MM.1S (cell line): ENCODE results near the gene ZNF587.

Experiments used
- EZH2 ChIP-seq: fragments of 300-600 bp; sonication (generic); optimal IDR thresholded peaks from 2 replicates; pipeline ENCODE3; 2017; ENCODE audit warnings: low read depth, mild to moderate bottlenecking, antibody characterized with exemption, low read length, mixed read lengths
- TF ChIP-seq, protein P1 (sequence below): fragments of 300-600 bp; sonication (generic); IDR thresholded peaks from 2 replicates; pipeline ENCODE4 v1.5.1; 2016; ENCODE audit warnings: antibody characterized with exemption, low read length, mixed read lengths

- TF ChIP-seq, protein P1, sequence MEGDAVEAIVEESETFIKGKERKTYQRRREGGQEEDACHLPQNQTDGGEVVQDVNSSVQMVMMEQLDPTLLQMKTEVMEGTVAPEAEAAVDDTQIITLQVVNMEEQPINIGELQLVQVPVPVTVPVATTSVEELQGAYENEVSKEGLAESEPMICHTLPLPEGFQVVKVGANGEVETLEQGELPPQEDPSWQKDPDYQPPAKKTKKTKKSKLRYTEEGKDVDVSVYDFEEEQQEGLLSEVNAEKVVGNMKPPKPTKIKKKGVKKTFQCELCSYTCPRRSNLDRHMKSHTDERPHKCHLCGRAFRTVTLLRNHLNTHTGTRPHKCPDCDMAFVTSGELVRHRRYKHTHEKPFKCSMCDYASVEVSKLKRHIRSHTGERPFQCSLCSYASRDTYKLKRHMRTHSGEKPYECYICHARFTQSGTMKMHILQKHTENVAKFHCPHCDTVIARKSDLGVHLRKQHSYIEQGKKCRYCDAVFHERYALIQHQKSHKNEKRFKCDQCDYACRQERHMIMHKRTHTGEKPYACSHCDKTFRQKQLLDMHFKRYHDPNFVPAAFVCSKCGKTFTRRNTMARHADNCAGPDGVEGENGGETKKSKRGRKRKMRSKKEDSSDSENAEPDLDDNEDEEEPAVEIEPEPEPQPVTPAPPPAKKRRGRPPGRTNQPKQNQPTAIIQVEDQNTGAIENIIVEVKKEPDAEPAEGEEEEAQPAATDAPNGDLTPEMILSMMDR = no peak
- TF ChIP-seq EZH2 = no peak
Measured at GRCh38 chr19:57818378-57818777, 31.3 kb upstream of the ZNF587 start.
